Right ventricle myocardium inferior (tissue), 1 donor: Measurements from ENCODE around the gene NTRK3. TPM values are rescaled to one million over a fixed set of nuclear protein-coding genes. Genes with fewer than 3 reads are reported as not detected.

Source experiments
- ATAC-seq: fragments of 200-7000 bp; cut with Tn5 transposase; one replicate; pipeline ENCODE4 v1.9.1; 2020; ENCODE audit warnings: mild to moderate bottlenecking, moderate library complexity
- DNase-seq: peaks from one replicate; pipeline ENCODE4 v3.0.0; 2021; ENCODE audit errors: missing footprints
- intact Hi-C: fragments of 100-400 bp; cut with DNase I; formaldehyde crosslinking; loops from one replicate; pipeline ENCODE4 v1.11.0; 2022
- total RNA-seq: library from RNA; stranded (reverse); fragmentation: NEBNext Ultra II Directional; extraction: Animal tissue kit (Norgen Biotek cat#: 25700); gene quantifications from one replicate; pipeline ENCODE4 v1.2.1, GENCODE V29; 2021
- donor health status: DM: no; HTN: yes; CAD: no; lungs with severe emphysema.

Gene NTRK3
- total RNA-seq, 1 donor from 2014 or later = 5.1 TPM

GRCh38 chr15:88201207-88201606 is 55.3 kb downstream of the NTRK3 start:
- no peak for DNase-seq
- no peak for ATAC-seq
- intact Hi-C loops = no loop called here

GRCh38 chr15:88196961-88197360 is 59.6 kb downstream of the NTRK3 start:
- no peak for DNase-seq
- intact Hi-C loops = no loop called here
- ATAC-seq = no peak

GRCh38 chr15:88194162-88194561 is 62.4 kb downstream of the NTRK3 start:
- ATAC-seq (no peak), DNase-seq (no peak)
- intact Hi-C loops = no loop called here

- intact Hi-C loops = no loop called here
- DNase-seq (no peak), ATAC-seq (no peak)
Measured at GRCh38 chr15:88193415-88193814, 63.1 kb downstream of the NTRK3 start.

GRCh38 chr15:88191812-88192165 is 64.8 kb downstream of the NTRK3 start:
- no peak for DNase-seq
- intact Hi-C loops = no loop called here
- no peak for ATAC-seq

- ATAC-seq (no peak), DNase-seq (no peak)
- intact Hi-C loops = no loop called here
Measured at GRCh38 chr15:88190232-88190631, 66.3 kb downstream of the NTRK3 start.

GRCh38 chr15:88188300-88188699 is 68.2 kb downstream of the NTRK3 start:
- ATAC-seq (no peak), DNase-seq (no peak)
- intact Hi-C loops = no loop called here

GRCh38 chr15:88187195-88187594 is 69.3 kb downstream of the NTRK3 start:
- no peak for ATAC-seq
- no peak for DNase-seq
- intact Hi-C loops = no loop called here

- intact Hi-C loops = no loop called here
- no peak for DNase-seq
- no peak for ATAC-seq
Measured at GRCh38 chr15:88185584-88185983, 71.0 kb downstream of the NTRK3 start.

- ATAC-seq (no peak), DNase-seq (no peak)
- intact Hi-C loops = no loop called here
Measured at GRCh38 chr15:88181613-88182012, 74.9 kb downstream of the NTRK3 start.

GRCh38 chr15:88179562-88179961 is 77.0 kb downstream of the NTRK3 start:
- intact Hi-C loops = no loop called here
- ATAC-seq (no peak), DNase-seq (no peak)

GRCh38 chr15:88178631-88179030 is 77.9 kb downstream of the NTRK3 start:
- intact Hi-C loops = no loop called here

GRCh38 chr15:88177451-88177850 is 79.1 kb downstream of the NTRK3 start:
- DNase-seq (no peak), ATAC-seq (no peak)
- intact Hi-C loops = no loop called here

More at GRCh38 chr15:88178631-88179030, 77.9 kb downstream of the NTRK3 start:
- DNase-seq (no peak), ATAC-seq (no peak)

- intact Hi-C loops = no loop called here
- DNase-seq (no peak), ATAC-seq (no peak)
Measured at GRCh38 chr15:88174571-88174970, 82.0 kb downstream of the NTRK3 start.

- ATAC-seq = no peak
- intact Hi-C loops = no loop called here
- DNase-seq = no peak
Measured at GRCh38 chr15:88166082-88166993, 90.2 kb downstream of the NTRK3 start.

- ATAC-seq = no peak
- intact Hi-C loops = no loop called here
- no peak for DNase-seq
Measured at GRCh38 chr15:88161636-88162035, 94.9 kb downstream of the NTRK3 start.

- intact Hi-C loops = no loop called here
- no peak for ATAC-seq
Measured at GRCh38 chr15:88155310-88155709, 101.2 kb downstream of the NTRK3 start.

GRCh38 chr15:88152672-88153071 is 103.9 kb downstream of the NTRK3 start:
- DNase-seq (no peak), ATAC-seq (no peak)
- intact Hi-C loops = no loop called here

More at GRCh38 chr15:88155310-88155709, 101.2 kb downstream of the NTRK3 start:
- DNase-seq = no peak

- no peak for ATAC-seq
- intact Hi-C loops = no loop called here
- DNase-seq = no peak
Measured at GRCh38 chr15:88147760-88148159, 108.8 kb downstream of the NTRK3 start.

- DNase-seq (no peak), ATAC-seq (no peak)
- intact Hi-C loops = no loop called here
Measured at GRCh38 chr15:88144921-88145653, 111.5 kb downstream of the NTRK3 start.
